GM19397 (cell line): ENCODE measurements around the gene CPS1.

Source experiments
- ATAC-seq: cut with Tn5 transposase; IDR thresholded peaks from one replicate; pipeline ENCODE4 v1.9.1; 2021; ENCODE audit warnings: mild to moderate bottlenecking, moderate library complexity; ENCODE audit not compliant: unreplicated experiment

The CPS1 gene

DNA sequence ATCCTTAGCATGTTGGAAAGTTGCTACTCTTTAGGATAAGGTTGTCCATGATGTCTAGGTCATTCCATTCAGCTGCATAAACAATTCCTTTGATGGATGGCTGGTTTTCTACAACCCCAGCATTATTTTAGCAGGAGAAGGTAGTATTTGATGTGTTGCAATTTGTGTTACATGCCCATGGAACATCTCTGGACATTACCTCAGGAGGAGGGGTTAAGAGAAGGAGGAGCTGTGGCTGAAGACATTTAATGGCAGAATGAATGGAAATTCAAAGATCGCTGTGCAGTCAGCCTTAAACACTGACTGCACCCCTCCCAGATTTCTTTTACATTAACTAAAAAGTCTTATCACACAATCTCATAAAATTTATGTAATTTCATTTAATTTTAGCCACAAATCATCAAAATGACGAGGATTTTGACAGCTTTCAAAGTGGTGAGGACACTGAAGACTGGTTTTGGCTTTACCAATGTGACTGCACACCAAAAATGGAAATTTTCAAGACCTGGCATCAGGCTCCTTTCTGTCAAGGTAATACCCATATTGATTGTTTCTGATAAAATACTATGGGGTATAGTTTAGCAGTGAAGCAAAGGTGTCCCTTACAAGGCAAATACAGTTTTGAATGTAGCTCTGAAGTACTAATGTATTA lies at the start of gene CPS1:
CPS1 (plus strand) TSS at position 271 of the 652 bp plus-strand sequence; CDS start at position 406, 135 bp downstream.
- ATAC-seq, result no peak

DNA sequence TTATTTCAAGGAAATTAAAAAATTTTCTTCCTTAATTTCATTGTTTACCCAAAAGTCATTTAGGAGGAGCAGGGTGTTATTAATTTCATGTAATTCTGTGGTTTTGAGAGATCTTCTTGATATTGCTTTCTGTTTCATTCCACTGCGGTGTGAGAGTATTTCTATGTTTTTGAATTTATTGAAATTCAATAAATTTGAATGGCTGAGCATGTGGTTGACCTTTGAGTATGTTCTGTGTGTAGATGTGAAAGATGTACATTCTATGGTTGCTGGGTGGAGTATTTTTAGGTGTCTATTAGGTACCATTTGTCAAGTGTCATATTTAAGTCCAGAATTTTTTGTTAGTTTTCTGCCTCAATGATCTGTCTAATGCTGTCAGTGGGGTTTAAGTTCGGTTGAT lies 40.5 kb upstream of the CPS1 start:
- ATAC-seq, result no peak

DNA sequence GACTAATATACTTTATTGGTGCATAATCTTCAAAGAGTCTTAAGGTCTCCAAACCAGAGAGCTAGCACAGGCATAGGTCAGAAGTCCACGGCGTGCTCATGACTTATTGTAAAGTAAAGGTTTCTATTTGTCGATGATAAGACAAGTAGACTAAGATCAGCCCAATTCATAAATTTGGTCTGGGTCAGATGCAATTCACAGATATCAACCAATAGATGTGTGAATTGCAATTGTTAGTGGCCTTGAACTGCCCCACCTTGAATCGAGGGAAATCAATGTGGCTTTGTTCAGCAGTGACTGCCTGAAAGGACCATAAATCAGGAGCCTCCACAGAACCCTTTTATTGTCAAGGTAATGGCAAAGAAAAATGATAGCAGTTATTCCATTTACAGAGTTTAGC lies 39.1 kb upstream of the CPS1 start:
- ATAC-seq, result no peak

DNA sequence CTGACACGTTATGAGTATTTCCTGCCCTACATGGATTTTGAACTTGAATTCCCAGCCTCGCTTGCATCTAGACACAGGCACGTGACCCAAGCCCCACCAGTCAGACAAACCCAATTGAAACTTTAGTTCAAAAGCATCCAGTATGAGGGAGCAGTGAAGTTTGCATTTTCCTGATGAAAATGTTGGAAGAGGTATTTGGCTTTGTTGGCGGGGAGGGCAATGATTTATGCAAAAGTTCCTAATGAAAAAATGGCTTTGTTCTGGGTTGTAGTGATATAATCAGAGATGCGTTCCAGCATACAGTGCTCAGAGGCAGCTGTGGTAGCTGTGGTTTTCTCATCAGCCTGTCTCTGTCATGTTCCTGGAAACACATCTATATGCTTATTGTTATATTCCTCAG lies 36.8 kb upstream of the CPS1 start:
- no peak for ATAC-seq

DNA sequence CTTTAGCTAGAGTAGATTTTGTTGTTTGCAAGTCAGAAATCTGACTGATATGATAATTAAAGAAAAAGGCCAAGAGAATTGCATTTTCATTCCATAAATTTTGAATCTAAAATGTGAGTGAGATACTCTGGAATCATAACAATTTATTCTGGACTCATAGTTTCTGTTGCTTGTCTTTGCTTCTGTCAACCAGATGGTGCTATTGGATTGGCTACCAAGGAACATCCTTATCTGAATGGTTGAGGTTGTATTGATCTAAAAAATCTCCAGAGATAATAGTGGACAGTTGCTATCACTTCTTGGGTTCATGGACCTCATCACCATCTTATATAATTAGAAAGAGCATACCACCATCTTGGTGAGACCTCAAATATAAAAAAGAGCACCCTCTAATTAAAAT lies 34.0 kb upstream of the CPS1 start:
- ATAC-seq, result no peak

DNA sequence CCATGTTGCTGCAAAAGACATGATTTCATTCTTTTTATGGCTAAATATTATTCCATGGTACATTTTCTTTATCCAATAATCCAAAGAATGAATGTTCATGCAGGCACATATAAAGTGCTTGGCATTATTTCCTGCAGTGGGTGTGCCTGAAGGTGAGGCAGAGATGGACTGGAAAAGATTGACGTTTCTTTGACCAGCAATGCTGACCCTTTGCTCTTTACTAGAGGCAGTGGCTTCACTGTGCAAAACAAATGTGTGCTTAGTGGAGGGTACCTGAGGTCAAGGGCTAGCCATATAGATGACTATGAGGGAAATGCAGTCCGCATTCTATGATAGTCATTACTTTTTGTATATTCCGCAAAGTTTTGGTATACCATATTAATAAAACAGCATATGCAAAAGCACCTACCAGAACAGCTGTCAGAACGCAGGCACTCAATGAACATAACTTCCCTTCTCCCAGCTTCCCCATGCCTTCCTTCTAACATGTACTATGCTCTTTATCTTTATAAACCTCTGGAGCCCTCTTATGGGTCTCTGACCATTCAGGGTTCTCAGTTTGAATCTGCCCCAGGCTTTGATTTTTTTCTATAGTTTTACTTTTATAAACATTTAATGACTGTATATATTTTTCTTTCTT lies 32.6 kb upstream of the CPS1 start:
- no peak for ATAC-seq

DNA sequence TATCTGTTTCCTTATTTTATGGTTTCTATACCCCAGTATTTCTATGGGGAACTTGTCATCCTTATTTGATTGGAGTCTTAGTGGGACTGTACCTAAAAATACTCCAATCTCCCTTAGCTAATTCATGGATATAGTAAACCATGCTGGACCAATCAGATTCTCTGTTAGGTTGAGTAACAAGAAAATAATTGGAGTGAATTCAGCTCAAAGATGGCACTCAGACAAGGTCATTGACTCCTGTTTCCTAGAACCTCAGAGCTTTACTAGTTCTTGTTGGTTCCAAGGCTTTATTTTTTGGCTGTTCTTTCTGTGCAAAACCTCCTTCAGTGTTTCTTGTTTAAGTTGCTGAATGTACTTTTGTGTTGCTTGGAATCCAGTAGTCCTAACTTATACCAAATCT lies 31.9 kb upstream of the CPS1 start:
- no peak for ATAC-seq

DNA sequence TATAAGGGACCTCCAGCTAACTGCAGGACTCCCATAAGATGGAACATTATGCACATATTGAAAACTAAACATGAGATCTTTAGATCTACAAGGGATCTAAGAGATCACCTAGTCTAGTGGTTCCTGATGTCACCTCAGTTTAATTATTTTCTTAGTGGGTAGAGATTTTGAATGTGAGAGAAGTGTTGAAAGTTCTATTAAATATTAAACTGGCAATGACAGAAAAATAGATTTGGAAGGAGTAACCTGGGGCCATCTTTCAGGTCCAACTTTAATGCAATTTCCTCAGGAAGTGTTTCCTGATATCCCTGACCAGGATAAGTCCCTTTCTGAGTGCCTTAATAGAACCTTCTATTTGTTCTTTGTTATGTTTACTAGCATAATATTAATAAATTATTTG lies 29.1 kb upstream of the CPS1 start:
- ATAC-seq, result no peak

DNA sequence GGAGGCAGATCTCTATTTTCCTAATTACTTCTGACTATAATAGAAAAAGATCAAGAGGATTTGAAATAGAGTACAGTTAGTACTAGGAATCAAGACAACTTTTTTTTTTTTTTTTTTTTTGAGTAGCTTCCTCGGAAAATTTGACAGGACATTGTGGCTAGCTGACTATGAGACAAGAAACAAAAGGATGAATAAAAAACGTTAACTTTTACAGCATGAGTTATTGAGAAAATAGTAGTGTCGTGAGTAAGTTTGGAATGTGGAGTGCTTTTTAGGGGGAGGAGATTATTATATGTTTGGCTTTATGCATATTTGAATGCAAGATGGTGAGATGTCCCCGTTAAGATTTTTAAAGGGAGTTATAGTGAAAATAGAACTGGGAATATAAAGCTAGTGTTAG lies 27.7 kb upstream of the CPS1 start:
- no peak for ATAC-seq

DNA sequence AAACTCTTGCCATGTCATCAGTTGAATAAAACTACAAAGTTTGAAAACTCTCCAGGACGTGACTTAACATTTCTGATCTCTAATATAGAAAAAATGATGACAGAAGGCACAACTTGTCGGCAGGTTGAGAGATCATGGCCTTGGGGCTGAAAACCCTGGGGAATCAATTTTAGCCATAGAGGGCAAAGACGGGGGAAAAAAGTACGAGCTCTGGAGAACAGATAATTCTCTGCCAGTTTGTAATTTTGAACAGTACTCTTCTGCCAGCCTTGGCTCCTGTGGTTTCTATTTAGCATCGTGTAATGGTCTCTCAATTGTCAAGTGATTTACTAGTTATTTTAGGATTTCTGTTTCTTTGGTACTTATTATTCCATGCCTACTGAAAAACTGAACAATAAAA lies 25.3 kb upstream of the CPS1 start:
- no peak for ATAC-seq

DNA sequence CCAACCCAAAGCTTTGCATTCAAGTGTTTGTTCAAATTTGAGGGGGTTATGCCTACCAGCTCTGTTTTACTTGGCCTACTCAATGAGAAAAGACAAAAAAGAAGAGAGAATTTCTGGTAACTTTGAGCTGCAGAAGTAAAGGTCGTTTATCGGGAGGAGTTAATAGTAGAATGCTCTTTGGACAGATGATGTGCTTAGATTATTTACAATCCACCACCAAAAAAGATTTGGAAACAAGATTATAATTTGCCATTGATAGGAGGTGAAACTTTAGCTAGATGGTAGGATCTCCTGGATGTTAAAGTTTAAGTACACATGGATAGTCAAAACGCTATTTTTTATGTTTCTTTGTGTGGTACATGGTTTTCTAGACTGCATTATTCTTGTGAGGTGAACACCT lies 24.9 kb upstream of the CPS1 start:
- no peak for ATAC-seq

DNA sequence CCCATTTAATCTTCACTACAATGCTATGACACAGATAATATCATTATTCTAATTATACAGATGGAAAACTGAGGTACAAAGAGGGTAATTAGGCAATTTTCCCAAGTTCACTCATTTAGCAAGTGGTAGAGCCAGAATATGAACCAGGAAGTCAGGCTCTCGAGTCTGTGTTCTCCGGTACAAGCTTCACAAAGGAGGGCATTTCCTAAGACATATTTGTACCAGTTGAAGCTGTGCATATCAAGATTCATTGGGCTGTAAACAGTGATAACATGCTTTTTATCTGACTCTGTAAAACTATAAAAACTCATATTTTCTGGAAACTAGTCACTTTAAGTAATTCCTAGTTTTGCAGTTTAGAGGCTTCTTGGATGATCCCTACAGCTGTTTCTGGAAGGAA lies 23.0 kb upstream of the CPS1 start:
- no peak for ATAC-seq

DNA sequence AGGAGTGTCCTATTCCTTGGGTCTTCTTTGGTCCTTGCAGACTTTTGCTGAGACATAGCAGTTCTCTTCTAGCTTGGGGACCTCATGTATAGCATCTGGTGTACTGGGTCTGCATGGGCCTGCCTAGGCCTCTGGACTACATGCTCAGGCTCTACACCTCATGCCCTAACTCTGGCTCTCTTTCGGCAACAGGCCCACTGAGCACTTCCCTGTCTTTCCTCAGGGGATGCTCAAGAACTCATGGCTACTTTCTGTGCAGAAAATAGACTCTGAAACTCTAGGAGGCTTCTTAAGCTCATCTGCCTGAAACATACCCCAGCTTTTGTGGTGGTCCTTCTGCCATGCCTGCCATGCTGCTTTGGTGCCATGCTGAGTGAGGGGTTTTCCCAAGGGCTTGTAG lies 21.5 kb upstream of the CPS1 start:
- ATAC-seq, result no peak

DNA sequence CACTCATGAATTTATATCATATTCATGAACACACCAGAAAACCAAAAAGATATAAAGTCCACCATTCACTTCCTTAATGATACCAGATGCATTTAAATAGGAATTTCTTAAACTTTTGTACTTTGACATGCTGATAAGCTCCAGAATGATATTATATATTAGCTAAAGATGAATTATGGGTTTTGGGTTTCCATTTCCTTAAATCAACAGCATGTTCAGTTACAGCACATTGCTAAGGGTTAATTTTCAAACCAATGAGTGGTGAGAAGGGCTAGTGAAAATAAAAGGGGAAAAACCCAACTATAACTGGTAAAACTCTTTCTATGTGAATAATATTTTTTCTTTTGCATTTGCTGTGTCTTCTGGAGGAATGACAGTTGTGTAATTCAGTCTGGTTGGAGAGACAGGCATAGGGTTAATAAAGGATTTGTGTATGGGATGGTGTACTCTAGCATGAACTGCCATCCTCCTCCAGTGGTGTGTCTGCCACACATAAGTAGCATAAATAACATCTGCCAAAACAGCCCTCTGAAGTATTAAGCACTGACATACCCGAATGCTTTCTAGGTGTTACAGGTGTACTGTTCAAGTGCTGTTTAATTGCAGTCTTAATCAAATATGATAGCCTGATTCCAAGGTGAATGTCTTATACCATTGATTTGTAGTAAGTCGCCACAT lies 19.3 kb upstream of the CPS1 start:
- peak; percentile 75 for ATAC-seq

DNA sequence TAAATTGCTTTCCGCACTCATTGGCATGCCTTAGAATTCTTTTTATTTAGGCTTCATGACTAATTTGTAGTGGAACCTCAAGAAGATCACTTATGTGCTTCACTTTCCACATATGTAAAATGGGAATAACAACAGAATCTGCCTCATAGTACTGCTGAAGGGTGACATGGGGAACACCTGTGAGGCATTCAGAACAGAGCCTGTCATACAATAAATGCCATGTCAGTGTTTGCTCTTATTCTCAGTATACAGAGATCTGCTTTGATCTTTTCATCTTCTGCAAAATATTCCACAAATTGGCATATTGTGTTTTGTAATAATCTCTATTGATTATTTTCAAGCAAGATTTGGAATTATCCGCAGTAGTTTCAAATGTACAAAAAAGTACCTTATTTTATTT lies 17.4 kb upstream of the CPS1 start:
- ATAC-seq, result no peak

DNA sequence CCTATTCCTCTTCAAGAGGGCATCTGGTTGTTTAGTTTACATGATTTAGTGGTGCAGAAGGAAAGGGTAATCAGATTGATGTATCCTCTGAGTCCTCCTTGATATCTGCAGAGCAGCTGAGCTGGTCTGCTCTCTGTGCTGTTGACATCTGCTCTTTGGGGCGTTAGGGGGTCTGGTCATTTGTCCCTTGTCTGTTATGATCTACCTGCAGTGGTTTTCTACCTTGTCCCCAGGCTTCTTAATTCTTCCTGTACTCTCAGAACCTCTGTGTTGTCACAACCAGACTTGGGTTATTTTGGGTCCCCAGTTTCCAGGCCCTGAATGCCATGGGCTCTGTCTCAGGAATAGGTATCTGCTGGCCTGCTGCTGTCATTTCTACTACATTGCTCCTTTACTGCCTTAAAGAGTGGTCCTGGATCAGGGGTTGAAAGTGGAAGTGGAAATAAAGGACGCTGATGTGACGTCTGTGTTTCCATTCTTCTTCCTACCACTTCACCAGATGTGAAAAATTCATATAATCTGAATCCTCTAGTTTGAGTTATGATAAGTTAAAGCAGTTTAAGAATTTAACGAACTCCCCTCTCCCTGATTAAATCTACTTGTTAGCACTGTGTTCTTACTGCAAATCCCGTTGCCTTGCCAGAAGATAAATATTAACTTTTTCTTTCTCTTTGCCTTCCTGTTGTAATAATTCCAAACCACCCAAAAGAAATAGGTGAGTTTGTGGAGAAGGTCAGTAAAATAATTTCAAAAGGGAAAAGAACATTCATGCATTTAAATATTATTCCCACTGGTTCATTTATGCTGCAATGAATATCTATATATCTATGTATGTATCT lies 16.6 kb upstream of the CPS1 start:
- no peak for ATAC-seq

DNA sequence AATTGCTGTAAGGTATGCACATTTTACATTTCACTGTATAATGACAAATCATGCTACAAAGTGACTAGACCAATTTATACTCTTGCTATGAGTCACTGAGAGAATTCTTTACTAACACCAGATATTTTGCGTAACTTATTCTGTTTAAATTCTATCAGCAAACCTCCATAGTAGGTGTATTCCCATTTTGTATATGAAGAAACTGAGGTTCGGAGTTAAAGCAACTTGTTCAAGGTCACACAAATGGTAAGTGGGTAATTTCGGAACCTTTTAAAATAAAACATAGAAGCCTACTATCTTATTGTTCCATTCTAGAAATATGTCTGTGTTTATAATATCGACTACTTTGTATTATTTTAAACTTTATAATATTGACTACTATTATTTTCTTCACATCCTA lies 15.9 kb upstream of the CPS1 start:
- no peak for ATAC-seq

DNA sequence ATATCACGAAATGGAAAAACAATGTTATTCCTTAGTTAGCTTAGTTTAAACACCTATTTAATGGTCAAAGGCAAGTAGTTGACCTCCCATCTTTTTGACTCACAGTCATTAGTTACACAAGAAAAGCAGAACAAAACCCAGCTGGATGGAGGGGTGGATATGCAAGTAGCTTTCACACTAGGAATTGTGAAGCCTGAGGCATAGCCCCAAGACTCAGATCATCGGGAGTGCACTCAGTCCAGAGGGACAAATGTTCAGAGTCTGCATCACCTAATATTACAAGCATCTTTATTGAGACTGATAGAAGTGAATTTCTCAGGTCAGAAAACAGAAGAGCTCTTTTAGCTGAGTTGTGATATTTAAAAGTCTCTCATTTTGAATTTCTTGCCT lies 15.5 kb upstream of the CPS1 start:
- ATAC-seq, result no peak

DNA sequence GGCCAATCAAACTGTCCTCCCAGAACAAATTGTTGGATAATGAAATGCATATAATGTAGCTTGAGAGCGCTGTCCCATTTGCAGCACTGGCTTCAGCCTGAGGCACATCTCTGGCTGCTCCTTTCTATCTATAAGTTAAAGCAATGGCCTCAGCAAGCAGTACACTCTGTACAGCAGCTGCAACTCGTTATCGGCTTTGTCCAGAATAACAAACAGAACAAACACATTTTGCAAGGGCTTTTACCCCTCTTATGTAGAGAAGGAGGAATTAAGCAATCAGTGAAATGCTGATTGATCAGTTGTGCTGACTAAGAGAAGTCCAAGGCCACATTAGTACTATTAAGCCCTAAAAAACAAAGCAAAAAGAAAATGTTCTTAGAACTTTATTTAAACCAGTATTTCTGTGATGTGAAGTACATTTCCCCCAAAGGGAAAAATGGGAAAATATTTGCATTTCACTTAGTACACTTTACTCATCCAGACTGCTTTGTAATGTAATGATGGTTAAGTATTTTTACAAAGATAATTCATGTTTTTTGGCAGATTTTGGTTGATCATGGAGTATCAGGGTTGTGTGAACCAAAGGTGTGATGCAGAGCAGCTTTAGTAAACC lies 15.0 kb upstream of the CPS1 start:
- no peak for ATAC-seq

DNA sequence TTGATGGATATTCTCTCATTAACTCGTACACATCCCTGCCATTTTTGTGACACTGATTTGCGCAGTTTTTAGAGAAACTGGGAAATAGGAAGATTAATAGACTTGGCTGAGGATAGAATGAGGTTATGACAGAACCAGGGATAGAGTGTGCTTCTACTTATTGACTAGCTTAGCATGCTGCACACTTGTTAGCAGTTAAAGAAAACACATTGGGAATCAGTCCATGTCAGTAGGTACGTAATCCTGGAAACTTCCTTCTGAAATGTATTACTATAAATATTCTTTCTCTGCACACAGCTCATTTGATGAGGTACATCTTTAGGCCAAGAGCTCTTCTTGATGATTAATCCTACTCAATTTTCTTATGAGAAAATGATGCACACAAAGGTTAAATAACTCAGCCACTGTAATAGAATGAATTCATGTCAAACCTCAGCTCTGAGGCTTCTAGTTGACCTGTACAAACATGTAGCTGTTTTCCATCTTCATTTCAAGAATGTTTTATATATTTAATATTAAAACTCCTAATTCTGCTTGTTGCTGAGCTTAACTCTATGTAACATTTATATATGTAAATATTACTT lies 12.3 kb upstream of the CPS1 start:
- ATAC-seq, result no peak

DNA sequence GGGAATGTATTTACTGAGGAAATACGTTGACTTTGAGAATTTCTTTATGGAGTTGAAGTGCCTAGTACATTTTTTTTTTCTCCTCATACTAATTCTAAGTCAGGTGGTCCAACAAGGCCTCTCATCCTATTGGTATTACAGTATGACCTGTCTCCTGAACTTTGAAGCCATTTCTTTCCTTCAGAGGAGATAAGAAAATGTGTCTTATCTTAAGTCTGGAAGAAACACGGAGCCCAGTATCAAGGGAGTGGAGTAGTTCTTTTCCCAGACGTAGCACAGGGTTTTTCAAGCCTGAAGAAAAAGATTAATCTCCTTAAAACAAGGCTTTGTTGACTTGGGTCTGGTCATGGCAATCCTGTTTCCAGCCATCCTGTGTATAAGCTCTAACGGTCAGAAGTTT lies 11.6 kb upstream of the CPS1 start:
- no peak for ATAC-seq
